ENCODE results near the gene IFIT1B. TPM values are rescaled to one million over a fixed set of nuclear protein-coding genes. Genes with fewer than 3 reads are reported as not detected.

Gene IFIT1B
- total and polyA plus RNA-seq, 2 of the 8 experiments (the other 6 are each of a cell fraction or from before 2014, with no cell fraction given) = not detected

DNA sequence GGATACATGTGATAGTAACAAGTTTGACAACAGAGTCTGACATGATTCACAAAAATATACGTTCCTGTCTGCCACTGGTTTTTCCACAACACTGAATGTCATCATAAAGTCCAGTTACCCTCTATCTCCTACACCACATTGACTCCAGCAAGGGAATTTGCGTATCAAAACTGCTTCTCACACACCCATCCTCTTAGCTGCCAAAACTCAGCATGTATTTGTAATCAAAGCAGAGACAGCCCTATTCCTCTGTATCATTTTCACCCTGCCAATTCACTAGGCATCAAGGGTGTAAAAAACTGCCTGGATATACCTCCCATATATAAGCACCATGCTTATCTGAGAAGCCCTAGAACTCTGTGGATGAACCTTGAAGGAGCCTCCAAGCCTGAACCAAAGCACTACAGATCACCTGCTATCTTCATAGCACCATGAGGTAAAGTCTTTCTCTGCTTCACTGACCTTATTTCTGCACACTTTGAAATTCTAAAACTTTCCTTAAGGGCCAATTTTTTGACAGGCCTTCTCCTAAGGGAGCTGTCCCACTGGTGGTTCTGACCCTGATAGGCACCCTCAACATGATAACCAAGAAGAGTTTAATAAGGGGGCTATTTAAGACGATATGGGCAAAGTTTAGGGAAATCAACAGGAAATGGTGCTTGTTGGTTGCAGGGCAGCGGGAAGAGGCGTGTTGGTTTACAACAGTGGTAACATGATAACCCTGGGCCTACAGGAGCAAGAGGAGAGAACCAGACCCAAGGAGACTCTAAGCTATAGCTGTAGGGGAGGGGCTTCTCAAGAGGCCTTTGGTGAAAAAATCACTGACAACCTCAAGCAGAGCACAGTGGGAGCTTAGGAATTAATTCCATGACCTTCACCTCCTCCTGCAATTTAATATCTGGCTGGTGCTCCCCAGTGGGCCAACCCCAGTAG lies at the start of gene IFIT1B (continued):
- TF ChIP-seq E2F6 (IDR thresholded peaks at IDR 0.05) (no peak), POU5F1 (IDR thresholded peaks at IDR 0.05; ENCODE audit: low read depth, low read length) (no peak), TEAD4 (IDR thresholded peaks at IDR 0.05; ENCODE audit: low read depth, low read length) (no peak), RNF2 (IDR thresholded peaks at IDR 0.05; ENCODE audit: borderline replicate concordance, low read depth, low read length, missing control alignments, poor library complexity, severe bottlenecking) (no peak), RBBP5 (IDR thresholded peaks at IDR 0.05; ENCODE audit: borderline replicate concordance, low read depth, low read length) (no peak), NANOG (IDR thresholded peaks at IDR 0.05; ENCODE audit: insufficient read depth, low read depth, low read length, poor library complexity, severe bottlenecking) (no peak)

All from H1 (cell line).